ENCODE measurements around the gene NKAIN2. TPM values are rescaled to one million over a fixed set of nuclear protein-coding genes. Genes with fewer than 3 reads are reported as not detected.

Gene NKAIN2
- 1 to 10 TPM; 2.4 to 2.7 TPM for total RNA-seq
- long read RNA-seq, partial matches to known transcripts = 2 of 3 reads
- long read RNA-seq, other reads (novel, unspliced or antisense) = 1 of 3 reads

- intact Hi-C loops (cut with DNase I) = loop anchor here in 1 of 2 donors (5.0 kb wide), 1 partner anchor 164 kb away; no protein-coding TSS in a partner anchor
- ATAC-seq = peak; percentile 16 to 53
- DNase-seq = no peak
Observed at GRCh38 chr6:123803504-123804013, at the start of gene NKAIN2. Gene NKAIN2 (plus strand): TSS chr6:123803865.

- intact Hi-C loops (cut with DNase I) = no loop called here
- ATAC-seq (no peak), DNase-seq (no peak)
Observed at GRCh38 chr6:123759472-123759871, 44.2 kb upstream of the NKAIN2 start.

GRCh38 chr6:123763904-123764303 lies 39.8 kb upstream of the NKAIN2 start:
- no peak for ATAC-seq
- intact Hi-C loops (cut with DNase I) = no loop called here
- no peak for DNase-seq

GRCh38 chr6:123764722-123765121 lies 38.9 kb upstream of the NKAIN2 start:
- intact Hi-C loops (cut with DNase I) = no loop called here
- ATAC-seq (no peak), DNase-seq (no peak)

GRCh38 chr6:123768921-123769320 lies 34.7 kb upstream of the NKAIN2 start:
- ATAC-seq = no peak
- no peak for DNase-seq
- intact Hi-C loops (cut with DNase I) = no loop called here

- ATAC-seq (no peak), DNase-seq (no peak)
- intact Hi-C loops (cut with DNase I) = no loop called here
Observed at GRCh38 chr6:123769431-123769830, 34.2 kb upstream of the NKAIN2 start.

- no peak for DNase-seq
- ATAC-seq = no peak
- intact Hi-C loops (cut with DNase I) = loop anchor here in 1 of 2 donors (10.0 kb wide), 1 partner anchor 1084 kb away; no protein-coding TSS in a partner anchor
Observed at GRCh38 chr6:123770247-123770949, 33.3 kb upstream of the NKAIN2 start.

- intact Hi-C loops (cut with DNase I) = loop anchor here in 1 of 2 donors (10.0 kb wide), 1 partner anchor 1084 kb away; no protein-coding TSS in a partner anchor
- DNase-seq = no peak
- ATAC-seq = no peak
Observed at GRCh38 chr6:123771126-123771525, 32.5 kb upstream of the NKAIN2 start.

GRCh38 chr6:123777563-123777962 lies 26.1 kb upstream of the NKAIN2 start:
- intact Hi-C loops (cut with DNase I) = loop anchor here in 1 of 2 donors (5.0 to 10.0 kb wide), 2 partner anchors 1020 to 1077 kb away; no protein-coding TSS in a partner anchor
- DNase-seq (no peak), ATAC-seq (no peak)

GRCh38 chr6:123780021-123780420 lies 23.6 kb upstream of the NKAIN2 start:
- ATAC-seq (no peak), DNase-seq (no peak)
- intact Hi-C loops (cut with DNase I) = loop anchor here in 1 of 2 donors (10.0 kb wide), 1 partner anchor 1015 kb away; no protein-coding TSS in a partner anchor

GRCh38 chr6:123784330-123784729 lies 19.3 kb upstream of the NKAIN2 start:
- DNase-seq (no peak), ATAC-seq (no peak)
- intact Hi-C loops (cut with DNase I) = loop anchor here in 1 of 2 donors (10.0 kb wide), 1 partner anchor 1010 kb away; no protein-coding TSS in a partner anchor

- intact Hi-C loops (cut with DNase I) = loop anchor here in 1 of 2 donors (10.0 kb wide), 1 partner anchor 1010 kb away; no protein-coding TSS in a partner anchor
- DNase-seq (no peak), ATAC-seq (no peak)
Observed at GRCh38 chr6:123785039-123785438, 18.6 kb upstream of the NKAIN2 start.

- ATAC-seq = no peak
- intact Hi-C loops (cut with DNase I) = loop anchor here in 1 of 2 donors (10.0 kb wide), 1 partner anchor 1006 kb away; no protein-coding TSS in a partner anchor
- DNase-seq = no peak
Observed at GRCh38 chr6:123788319-123788718, 15.3 kb upstream of the NKAIN2 start.

- DNase-seq = no peak
- ATAC-seq = no peak
- intact Hi-C loops (cut with DNase I) = no loop called here
Observed at GRCh38 chr6:123794190-123794589, 9.5 kb upstream of the NKAIN2 start.

- DNase-seq = no peak
- intact Hi-C loops (cut with DNase I) = no loop called here
- no peak for ATAC-seq
Observed at GRCh38 chr6:123794799-123795198, 8.9 kb upstream of the NKAIN2 start.

GRCh38 chr6:123801067-123801466 lies 2.6 kb upstream of the NKAIN2 start:
- no peak for ATAC-seq
- no peak for DNase-seq
- intact Hi-C loops (cut with DNase I) = loop anchor here in 1 of 2 donors (5.0 kb wide), 1 partner anchor 166 kb away; no protein-coding TSS in a partner anchor

- intact Hi-C loops (cut with DNase I) = loop anchor here in 1 of 2 donors (1.0 to 5.0 kb wide), 2 partner anchors 165 to 994 kb away; no protein-coding TSS in a partner anchor
- ATAC-seq (no peak), DNase-seq (no peak)
Observed at GRCh38 chr6:123802351-123802696, 1.3 kb upstream of the NKAIN2 start.

GRCh38 chr6:123802697-123803503 lies 765 bp upstream of the NKAIN2 start:
- peak; percentile 80 for DNase-seq
- intact Hi-C loops (cut with DNase I) = loop anchor here in 1 of 2 donors (1.0 to 5.0 kb wide), 2 partner anchors 164 to 993 kb away; no protein-coding TSS in a partner anchor
- ATAC-seq = peak; percentile 94 to 97

All from left cardiac atrium (tissue), 4 donors.